K562 (cell line): Measurements from ENCODE around the gene ROS1. TPM values are rescaled to one million over a fixed set of nuclear protein-coding genes. Genes with fewer than 3 reads are reported as not detected.

ENCODE experiments used
- CBFA2T2 ChIP-seq: fragments of 450-650 bp; conservative IDR thresholded peaks from 2 replicates; pipeline ENCODE4 v1.6.1; 2017; ENCODE audit warnings: mild to moderate bottlenecking
- CGGBP1 ChIP-seq: fragments of 250-450 bp; sonication (Bioruptor Pico); IDR thresholded peaks from 2 replicates; pipeline ENCODE4 v1.9.0; 2021; ENCODE audit warnings: mild to moderate bottlenecking
- DMBX1 ChIP-seq: fragments of 250-450 bp; sonication (Bioruptor Pico); IDR thresholded peaks from 2 replicates; pipeline ENCODE4 v1.8.0; 2022; ENCODE audit warnings: inconsistent platforms, mild to moderate bottlenecking, moderate library complexity, borderline replicate concordance
- GTF3C2 ChIP-seq: IDR thresholded peaks from 3 replicates; pipeline ENCODE4 v1.6.1; 2011; ENCODE audit warnings: borderline replicate concordance, mild to moderate bottlenecking, moderate library complexity; ENCODE audit not compliant: insufficient read length; ENCODE audit errors: extremely low read depth
- JUNB ChIP-seq: fragments of 450-650 bp; formaldehyde crosslinking; conservative IDR thresholded peaks from 2 replicates; pipeline ENCODE4 v1.4.0; 2020; ENCODE audit warnings: mild to moderate bottlenecking
- KLF10 ChIP-seq: fragments of 250-450 bp; sonication (Bioruptor Pico); IDR thresholded peaks from 2 replicates; pipeline ENCODE4 v1.6.1; 2021; ENCODE audit warnings: matching md5 sums
- MAX ChIP-seq: sonication (generic); formaldehyde crosslinking; IDR thresholded peaks from 2 replicates; pipeline ENCODE4 v1.9.0; 2022; ENCODE audit warnings: mild to moderate bottlenecking, missing genetic modification reagents
- NFYB ChIP-seq: IDR thresholded peaks from 2 replicates; pipeline ENCODE4 v1.6.1; 2011; ENCODE audit warnings: mild to moderate bottlenecking, moderate library complexity; ENCODE audit not compliant: insufficient read length; ENCODE audit errors: extremely low read depth
- NKRF ChIP-seq: fragments of 450-650 bp; IDR thresholded peaks from 2 replicates; pipeline ENCODE4 v1.6.1; 2016; ENCODE audit warnings: borderline replicate concordance
- OTX1 ChIP-seq: fragments of 450-650 bp; formaldehyde crosslinking; IDR thresholded peaks from 2 replicates; pipeline ENCODE4 v1.4.0; 2022; ENCODE audit warnings: mild to moderate bottlenecking
- RBM15 ChIP-seq: fragments of 200-400 bp; formaldehyde crosslinking; IDR thresholded peaks from 2 replicates; pipeline ENCODE4 v1.6.1; 2018; ENCODE audit warnings: mild to moderate bottlenecking, low read length, moderate library complexity; ENCODE audit not compliant: insufficient read depth
- SAFB2 ChIP-seq: fragments of 200-400 bp; formaldehyde crosslinking; IDR thresholded peaks from 2 replicates; pipeline ENCODE4 v1.6.1; 2018; ENCODE audit warnings: borderline replicate concordance, low read length, low read depth, moderate library complexity; ENCODE audit not compliant: severe bottlenecking
- SMARCB1 ChIP-seq: IDR thresholded peaks from 2 replicates; pipeline ENCODE4 v1.6.1; 2011; ENCODE audit warnings: improper control_type of control experiment, low read depth; ENCODE audit not compliant: insufficient read length
- STAT6 ChIP-seq: sonication (generic); formaldehyde crosslinking; IDR thresholded peaks from 2 replicates; pipeline ENCODE4 v1.8.1; 2023; ENCODE audit warnings: mild to moderate bottlenecking, missing genetic modification reagents
- VEZF1 ChIP-seq: fragments of 200-800 bp; sonication (Bioruptor generic); IDR thresholded peaks from 2 replicates; pipeline ENCODE4 v1.6.1; 2017; ENCODE audit warnings: missing genetic modification characterization, missing compliant biosample characterization
- ZBED1 ChIP-seq: IDR thresholded peaks from 2 replicates; pipeline ENCODE4 v1.6.1; 2014
- ZNF778 ChIP-seq: fragments of 450-650 bp; formaldehyde crosslinking; IDR thresholded peaks from 2 replicates; pipeline ENCODE4 v1.4.0; 2020; ENCODE audit warnings: mild to moderate bottlenecking, moderate library complexity
- ZNF780A ChIP-seq: fragments of 250-450 bp; sonication (Bioruptor Pico); IDR thresholded peaks from 2 replicates; pipeline ENCODE4 v1.5.0; 2021; ENCODE audit warnings: mild to moderate bottlenecking
- polyA plus RNA-seq, 8 experiments: library from polyadenylated mRNA; depleted of rRNA in 4 of 8; stranded (reverse) in 5 of 8; unstranded in 3 of 8; fragments of >200 nt; fragmentation: Nextera tagmentation in 2 of 8; fragmentation: Illumina TruSeq in 1 of 8; extraction: Ambion mirVana in 2 of 8; extraction: Trizol in 1 of 8; gene quantifications; 2 replicates each; pipeline versions ENCODE4 v1.2.1 to v1.2.3, GENCODE V29; 2011 to 2014; ENCODE audit warnings: inconsistent platforms in 1 of 8, missing spikeins in 1 of 8
- total RNA-seq, 7 experiments: library from RNA; depleted of rRNA in 6 of 7; stranded (reverse); fragments of >200 nt in 6 of 7; fragmentation: Illumina TruSeq in 2 of 7; extraction: Trizol in 2 of 7; gene quantifications; 2 replicates each; pipeline versions ENCODE4 v1.2.1 to v1.2.3, GENCODE V29; 2011 to 2021; ENCODE audit warnings: low replicate concordance in 1 of 7

ROS1 gene
- total and polyA plus RNA-seq, 9 of the 15 experiments (the other 6 are each of a cell fraction or from before 2014, with no cell fraction given) = under 0.01 to 0.16 (median 0.04) TPM; not detected in 6

GRCh38 chr6:117464700-117465099 lies 39.0 kb upstream of the ROS1 start (continued):
- TF ChIP-seq MAX (CRISPR knock-in tag) (no peak), ZNF778 (CRISPR knock-in tag) (no peak), VEZF1 (CRISPR knock-in tag) (no peak), KLF10 (CRISPR knock-in tag) (no peak), SMARCB1 (no peak), SAFB2 (no peak), CGGBP1 (no peak), RBM15 (no peak), ZNF780A (CRISPR knock-in tag) (no peak), NFYB (no peak), STAT6 (CRISPR knock-in tag) (no peak), CBFA2T2 (no peak), NKRF (no peak), GTF3C2 (no peak), ZBED1 (no peak), OTX1 (CRISPR knock-in tag) (no peak), JUNB (CRISPR knock-in tag) (no peak), DMBX1 (CRISPR knock-in tag) (no peak)
